GM12872 (cell line): ENCODE data around the gene FGFR1OP2.

Source experiments
- TF ChIP-seq, protein P1 (sequence below): IDR thresholded peaks from 3 replicates; pipeline ENCODE4 v1.5.1; 2011; ENCODE audit warnings: low read depth, mild to moderate bottlenecking, low read length, moderate library complexity; ENCODE audit not compliant: insufficient read depth

FGFR1OP2 gene

DNA sequence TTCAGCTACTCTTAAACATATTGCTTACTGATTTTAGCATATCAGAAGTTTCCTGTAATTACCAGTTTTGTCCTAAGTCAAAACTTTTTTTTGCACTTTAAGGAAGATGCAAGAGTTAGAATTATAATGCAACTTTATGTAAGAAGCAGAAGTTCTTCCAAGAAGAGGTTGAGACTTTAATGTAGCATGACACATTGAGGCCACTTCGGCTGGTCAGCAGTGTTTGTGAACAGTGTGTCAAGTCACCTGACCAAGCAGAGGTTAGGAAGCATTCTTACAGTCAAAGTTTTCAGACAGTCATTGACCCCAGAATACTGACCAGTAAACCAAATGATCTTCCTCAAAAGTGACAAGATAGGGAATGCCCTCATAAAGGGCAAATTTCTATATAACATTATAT is 15.2 kb downstream of the FGFR1OP2 start:
- TF ChIP-seq, protein P1, sequence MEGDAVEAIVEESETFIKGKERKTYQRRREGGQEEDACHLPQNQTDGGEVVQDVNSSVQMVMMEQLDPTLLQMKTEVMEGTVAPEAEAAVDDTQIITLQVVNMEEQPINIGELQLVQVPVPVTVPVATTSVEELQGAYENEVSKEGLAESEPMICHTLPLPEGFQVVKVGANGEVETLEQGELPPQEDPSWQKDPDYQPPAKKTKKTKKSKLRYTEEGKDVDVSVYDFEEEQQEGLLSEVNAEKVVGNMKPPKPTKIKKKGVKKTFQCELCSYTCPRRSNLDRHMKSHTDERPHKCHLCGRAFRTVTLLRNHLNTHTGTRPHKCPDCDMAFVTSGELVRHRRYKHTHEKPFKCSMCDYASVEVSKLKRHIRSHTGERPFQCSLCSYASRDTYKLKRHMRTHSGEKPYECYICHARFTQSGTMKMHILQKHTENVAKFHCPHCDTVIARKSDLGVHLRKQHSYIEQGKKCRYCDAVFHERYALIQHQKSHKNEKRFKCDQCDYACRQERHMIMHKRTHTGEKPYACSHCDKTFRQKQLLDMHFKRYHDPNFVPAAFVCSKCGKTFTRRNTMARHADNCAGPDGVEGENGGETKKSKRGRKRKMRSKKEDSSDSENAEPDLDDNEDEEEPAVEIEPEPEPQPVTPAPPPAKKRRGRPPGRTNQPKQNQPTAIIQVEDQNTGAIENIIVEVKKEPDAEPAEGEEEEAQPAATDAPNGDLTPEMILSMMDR, result no peak

DNA sequence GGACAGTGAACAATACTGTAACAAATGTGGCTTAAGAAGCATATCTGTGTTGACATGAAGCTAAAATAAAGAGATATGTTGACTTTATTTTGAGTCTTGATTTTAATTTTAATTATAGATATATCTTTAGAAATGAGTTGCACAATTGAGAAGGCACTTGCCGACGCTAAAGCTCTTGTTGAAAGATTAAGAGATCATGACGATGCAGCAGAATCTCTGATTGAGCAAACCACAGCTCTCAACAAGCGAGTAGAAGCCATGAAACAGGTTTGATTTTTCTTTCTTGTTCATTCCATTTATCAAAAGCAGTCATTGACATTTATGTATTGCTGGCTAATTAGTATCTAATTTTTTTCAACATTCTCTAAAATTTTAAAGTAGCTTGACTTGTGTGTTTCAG is 15.8 kb downstream of the FGFR1OP2 start:
- TF ChIP-seq, protein P1, result no peak

- TF ChIP-seq, protein P1, result no peak
Observed at GRCh38 chr12:26961803-26962202, 23.5 kb downstream of the FGFR1OP2 start.

DNA sequence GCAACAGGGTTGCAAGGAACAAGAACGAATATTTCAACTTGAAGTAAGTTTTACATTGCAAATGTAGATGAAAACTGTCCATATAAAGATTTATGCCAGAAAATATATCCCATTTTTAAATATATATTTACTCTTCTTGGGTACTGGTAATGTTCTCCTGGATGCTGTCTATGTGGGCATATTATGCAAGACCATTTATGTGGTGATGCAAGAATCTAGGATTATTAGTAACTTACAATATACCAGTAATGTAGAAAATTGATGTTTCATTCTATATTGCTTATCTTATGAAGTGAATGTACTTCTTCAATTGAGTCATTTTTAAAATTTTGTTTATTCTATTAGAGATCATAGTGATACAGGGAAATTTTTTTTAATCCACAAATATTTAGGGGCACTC is 25.1 kb downstream of the FGFR1OP2 start:
- TF ChIP-seq, protein P1, result no peak

- TF ChIP-seq, protein P1, result no peak
Observed at GRCh38 chr12:26966842-26967241, 28.6 kb downstream of the FGFR1OP2 start.

GRCh38 chr12:26970136-26970535 is 31.9 kb downstream of the FGFR1OP2 start:
- TF ChIP-seq, protein P1, result no peak

DNA sequence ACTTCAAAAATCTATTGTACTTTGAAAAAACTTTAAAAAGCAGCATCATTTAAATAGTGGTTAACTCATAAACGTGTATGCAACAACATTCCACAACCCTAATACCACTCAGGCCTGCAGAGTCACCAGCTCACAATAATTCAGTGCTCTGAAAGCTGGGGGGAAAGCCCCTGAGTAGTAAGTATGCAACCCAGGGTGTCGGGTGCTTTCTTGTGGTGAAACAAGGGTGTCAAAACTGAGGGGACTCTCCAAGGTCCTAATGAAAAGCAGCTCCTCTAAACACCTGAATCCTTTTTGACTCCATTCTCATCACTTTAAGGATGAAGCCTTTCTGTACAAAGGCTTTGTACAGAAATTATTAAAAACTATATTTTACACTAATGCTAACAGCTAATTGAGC is 33.7 kb downstream of the FGFR1OP2 start:
- TF ChIP-seq, protein P1, result no peak

DNA sequence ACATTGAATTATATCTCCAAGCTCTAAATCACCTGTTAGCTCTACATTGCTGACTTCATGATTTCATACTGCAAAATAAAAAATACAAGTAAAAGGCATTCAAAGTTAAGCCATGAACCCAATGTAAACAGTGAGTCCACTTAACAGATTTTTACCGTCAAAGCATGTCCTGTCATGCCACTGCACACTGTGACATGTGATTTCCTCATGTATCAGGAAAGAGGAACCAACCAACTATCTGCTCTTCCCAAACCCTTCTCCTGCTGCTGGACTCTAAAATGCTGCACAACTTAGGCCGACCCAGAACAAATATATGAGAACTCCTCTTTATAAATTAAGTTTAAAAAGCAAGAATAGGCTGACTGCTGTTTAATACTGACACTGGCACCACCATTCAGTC is 38.4 kb downstream of the FGFR1OP2 start:
- TF ChIP-seq, protein P1, result no peak
